Subcutaneous adipose tissue (tissue), 4 donors: ENCODE measurements around the gene TRAPPC3L. TPM values are rescaled to one million over a fixed set of nuclear protein-coding genes. Genes with fewer than 3 reads are reported as not detected.

Source experiments
- CTCF ChIP-seq: fragments of 450-650 bp; IDR thresholded peaks from one replicate; pipeline ENCODE4 v1.5.1; 2016; ENCODE audit warnings: low read depth, mild to moderate bottlenecking, control low read depth, antibody characterized with exemption, moderate library complexity
- total RNA-seq, 4 donors: library from RNA; depleted of rRNA; stranded (reverse); fragments of >200 nt; gene quantifications; one replicate each; pipeline ENCODE4 v1.1.0, GENCODE V29; 2016

The TRAPPC3L gene
- total RNA-seq, 4 donors from 2014 or later: 0.33 TPM; not detected in 3

DNA sequence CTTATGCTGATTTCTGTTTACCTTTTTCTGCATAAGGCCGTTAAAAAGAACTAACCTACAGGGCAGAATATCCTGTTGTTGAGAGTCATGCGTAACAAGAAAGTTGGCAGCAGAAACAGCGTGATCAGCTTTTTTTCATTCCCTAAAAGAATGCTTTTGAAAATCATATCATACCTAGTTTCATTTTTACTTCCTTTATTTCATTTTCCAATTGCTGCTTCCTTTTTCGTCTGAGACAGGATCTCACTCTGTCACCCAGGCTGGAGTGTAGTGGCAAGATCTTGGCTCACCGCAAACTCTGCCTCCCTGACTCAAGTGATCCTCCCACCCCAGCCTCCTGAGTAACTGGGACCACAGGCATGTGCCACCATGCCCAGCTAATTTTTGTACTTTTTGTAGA is 80.2 kb downstream of the TRAPPC3L start:
- no peak for TF ChIP-seq CTCF

DNA sequence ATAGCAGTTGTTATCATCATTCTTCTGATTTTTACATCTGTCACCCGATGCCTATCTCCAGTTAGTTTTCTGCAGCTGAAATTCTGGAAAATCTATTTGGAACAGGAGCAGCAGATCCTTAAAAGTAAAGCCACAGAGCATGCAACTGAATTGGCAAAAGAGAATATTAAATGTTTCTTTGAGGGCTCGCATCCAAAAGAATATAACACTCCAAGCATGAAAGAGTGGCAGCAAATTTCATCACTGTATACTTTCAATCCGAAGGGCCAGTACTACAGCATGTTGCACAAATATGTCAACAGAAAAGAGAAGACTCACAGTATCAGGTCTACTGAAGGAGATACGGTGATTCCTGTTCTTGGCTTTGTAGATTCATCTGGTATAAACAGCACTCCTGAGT is 82.2 kb downstream of the TRAPPC3L start:
- no peak for TF ChIP-seq CTCF

DNA sequence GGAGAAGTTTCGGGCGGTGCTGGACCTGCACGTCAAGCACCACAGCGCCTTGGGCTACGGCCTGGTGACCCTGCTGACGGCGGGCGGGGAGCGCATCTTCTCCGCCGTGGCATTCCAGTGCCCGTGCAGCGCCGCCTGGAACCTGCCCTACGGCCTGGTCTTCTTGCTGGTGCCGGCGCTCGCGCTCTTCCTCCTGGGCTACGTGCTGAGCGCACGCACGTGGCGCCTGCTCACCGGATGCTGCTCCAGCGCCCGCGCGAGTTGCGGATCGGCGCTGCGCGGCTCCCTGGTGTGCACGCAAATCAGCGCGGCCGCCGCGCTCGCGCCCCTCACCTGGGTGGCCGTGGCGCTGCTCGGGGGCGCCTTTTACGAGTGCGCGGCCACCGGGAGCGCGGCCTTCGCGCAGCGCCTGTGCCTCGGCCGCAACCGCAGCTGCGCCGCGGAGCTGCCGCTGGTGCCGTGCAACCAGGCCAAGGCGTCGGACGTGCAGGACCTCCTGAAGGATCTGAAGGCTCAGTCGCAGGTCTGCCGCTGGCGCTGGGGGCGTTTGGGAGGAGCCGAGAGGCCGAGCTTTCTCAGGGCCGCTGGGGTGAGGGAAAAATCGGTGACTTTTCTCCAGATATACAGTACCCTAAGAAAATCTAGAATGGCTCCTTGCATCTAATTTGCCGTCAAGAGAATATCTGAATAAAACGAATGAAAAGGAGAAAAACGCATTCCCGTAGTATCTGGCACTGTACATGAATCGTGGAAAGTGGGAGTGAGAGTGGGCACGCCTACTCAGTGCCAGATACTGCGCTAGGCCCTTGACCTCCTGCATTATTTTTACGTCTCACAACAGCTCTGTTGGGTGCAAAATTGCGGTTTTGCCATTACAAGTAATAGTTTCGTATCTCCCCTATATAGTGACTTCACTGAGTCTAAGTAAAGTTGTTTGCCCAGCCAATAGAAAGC is 83.3 kb downstream of the TRAPPC3L start:
- no peak for TF ChIP-seq CTCF

GRCh38 chr6:116461331-116461931 is 84.1 kb downstream of the TRAPPC3L start, which contains the start of gene CALHM6:
TSS of gene CALHM6 (plus strand) at chr6:116461375. CDS start at chr6:116461930, 555 bp downstream.
- no peak for TF ChIP-seq CTCF

DNA sequence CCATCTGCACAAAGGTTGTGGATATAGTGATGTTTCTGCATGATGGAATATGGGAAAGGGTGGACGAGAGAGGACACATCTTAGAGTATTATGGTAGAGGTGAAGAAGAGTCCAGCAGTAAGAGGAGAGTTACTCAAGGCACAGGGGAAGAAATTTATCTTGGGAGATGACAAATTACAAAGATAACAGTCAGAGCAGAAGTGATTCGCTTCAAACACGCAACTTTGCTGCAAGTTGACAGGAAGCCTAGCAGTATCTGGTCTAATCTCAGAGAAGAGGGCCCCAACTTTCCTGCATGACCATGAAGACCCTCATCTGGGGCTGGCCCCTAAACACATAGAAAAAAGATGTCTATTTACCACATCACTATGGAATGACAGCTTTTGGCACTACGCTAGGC is 85.6 kb downstream of the TRAPPC3L start:
- no peak for TF ChIP-seq CTCF

DNA sequence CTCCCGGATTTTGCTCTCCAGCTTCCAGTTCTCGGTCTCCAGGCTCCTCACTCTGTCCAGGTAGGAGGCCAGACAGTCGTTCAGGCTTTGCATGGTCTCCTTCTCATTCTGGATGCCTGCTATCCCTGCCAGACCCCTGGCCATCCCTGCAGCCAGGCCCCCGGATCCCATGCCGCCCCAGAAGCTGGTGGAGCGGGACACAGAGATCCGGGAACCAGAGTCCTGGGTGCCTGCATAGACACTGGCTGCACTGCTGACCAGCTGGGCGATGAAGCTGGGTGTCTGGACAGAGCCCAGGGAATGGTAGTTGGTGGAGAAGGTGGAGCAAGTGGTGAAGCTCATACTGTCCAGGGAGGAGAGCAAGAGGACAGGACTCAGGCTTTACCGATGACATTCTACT is 87.2 kb downstream of the TRAPPC3L start:
- no peak for TF ChIP-seq CTCF

- no peak for TF ChIP-seq CTCF
Measured at GRCh38 chr6:116456927-116457326, 88.6 kb downstream of the TRAPPC3L start.
